HAP-1 (cell line): ENCODE measurements around the gene GOLGA2.
A peak's percentile ranks its signal among the peaks of the same experiment; 100 is the strongest.

ENCODE experiments used
- DNase-seq, 2 experiments: peaks; one replicate each; pipeline ENCODE4 v3.0.0-alpha.2; 2016 to 2020; ENCODE audit warnings: low spot score in 2 of 2
- H3K27me3 ChIP-seq: fragments of 250-450 bp; sonication (Bioruptor Pico); 2 replicates; pipeline ENCODE4 v1.5.1; 2020; ENCODE audit warnings: low read depth, mild to moderate bottlenecking, moderate library complexity
- H3K36me3 ChIP-seq: fragments of 250-450 bp; sonication (Bioruptor Pico); replicated peaks from 2 replicates; pipeline ENCODE4 v1.5.1; 2020; ENCODE audit warnings: mild to moderate bottlenecking
- H3K4me1 ChIP-seq: fragments of 250-450 bp; sonication (Bioruptor Pico); 2 replicates; pipeline ENCODE4 v1.5.1; 2020; ENCODE audit warnings: mild to moderate bottlenecking
- H3K4me3 ChIP-seq: fragments of 250-450 bp; sonication (Bioruptor Pico); 2 replicates; pipeline ENCODE4 v1.5.1; 2020; ENCODE audit warnings: mild to moderate bottlenecking, moderate library complexity
- H3K9me3 ChIP-seq: fragments of 250-450 bp; sonication (Bioruptor Pico); 2 replicates; pipeline ENCODE4 v1.5.1; 2020; ENCODE audit warnings: mild to moderate bottlenecking, moderate library complexity
- in situ Hi-C: fragments of 300-500 bp; cut with MboI; formaldehyde crosslinking; loops from 3 replicates; pipeline ENCODE4 v1.14.3; 2020; ENCODE audit warnings: low sequenced_read_pairs, inconsistent platforms, mixed read lengths

Gene GOLGA2, protein sequence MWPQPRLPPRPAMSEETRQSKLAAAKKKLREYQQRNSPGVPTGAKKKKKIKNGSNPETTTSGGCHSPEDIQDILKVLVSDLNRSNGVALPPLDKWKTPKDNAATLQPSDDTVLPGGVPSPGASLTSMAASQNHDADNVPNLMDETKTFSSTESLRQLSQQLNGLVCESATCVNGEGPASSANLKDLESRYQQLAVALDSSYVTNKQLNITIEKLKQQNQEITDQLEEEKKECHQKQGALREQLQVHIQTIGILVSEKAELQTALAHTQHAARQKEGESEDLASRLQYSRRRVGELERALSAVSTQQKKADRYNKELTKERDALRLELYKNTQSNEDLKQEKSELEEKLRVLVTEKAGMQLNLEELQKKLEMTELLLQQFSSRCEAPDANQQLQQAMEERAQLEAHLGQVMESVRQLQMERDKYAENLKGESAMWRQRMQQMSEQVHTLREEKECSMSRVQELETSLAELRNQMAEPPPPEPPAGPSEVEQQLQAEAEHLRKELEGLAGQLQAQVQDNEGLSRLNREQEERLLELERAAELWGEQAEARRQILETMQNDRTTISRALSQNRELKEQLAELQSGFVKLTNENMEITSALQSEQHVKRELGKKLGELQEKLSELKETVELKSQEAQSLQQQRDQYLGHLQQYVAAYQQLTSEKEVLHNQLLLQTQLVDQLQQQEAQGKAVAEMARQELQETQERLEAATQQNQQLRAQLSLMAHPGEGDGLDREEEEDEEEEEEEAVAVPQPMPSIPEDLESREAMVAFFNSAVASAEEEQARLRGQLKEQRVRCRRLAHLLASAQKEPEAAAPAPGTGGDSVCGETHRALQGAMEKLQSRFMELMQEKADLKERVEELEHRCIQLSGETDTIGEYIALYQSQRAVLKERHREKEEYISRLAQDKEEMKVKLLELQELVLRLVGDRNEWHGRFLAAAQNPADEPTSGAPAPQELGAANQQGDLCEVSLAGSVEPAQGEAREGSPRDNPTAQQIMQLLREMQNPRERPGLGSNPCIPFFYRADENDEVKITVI

DNA sequence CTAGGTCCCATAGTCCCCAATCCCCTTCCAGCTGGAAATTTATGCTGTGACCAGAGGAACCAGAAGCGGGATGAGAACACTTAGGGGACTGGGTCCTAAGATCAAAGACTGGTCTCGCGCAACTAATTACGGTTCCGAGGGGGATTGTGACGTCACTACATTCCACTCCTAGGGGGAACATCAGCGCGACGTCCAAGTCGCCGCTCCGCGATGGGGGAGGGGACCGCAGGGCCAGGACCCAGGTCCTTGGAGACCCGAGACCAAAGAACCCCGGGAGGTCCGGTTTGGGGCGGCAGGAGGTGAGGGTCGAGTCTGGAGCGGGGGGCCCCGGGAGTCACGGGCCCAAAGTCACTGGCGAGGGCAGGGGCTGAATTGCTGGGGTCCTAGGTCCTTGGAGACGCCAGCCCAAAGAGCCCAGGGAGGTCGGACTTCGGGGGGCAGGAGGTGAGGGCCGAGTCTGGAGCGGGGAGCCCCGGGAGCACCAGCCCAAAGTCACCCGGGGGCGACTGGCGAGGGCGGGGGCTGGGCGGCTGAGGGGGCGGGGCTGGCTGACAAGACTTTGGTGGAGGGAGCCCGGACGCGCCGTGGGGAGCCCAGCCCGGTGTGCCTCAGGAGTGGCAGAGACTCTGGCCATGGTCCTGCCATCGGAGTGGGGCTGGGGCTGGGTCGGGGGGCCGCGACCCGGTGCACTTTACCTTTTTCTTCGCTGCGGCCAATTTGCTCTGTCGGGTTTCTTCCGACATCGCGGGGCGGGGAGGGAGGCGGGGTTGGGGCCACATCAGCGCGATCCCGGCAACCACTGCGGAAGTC, at the start of gene GOLGA2:
GOLGA2 (minus strand) TSS at position 810 of the 810 bp plus-strand sequence; CDS start at position 779, 31 bp downstream.
- Histone ChIP-seq H3K36me3 (peaks cover 4% of the 10 kb centered on the region; the same call in 1 of the 2 replicates), H3K4me1 (0 out of 2 replicates have a peak, but pooled peaks cover 5% of the 10 kb centered on the region), H3K9me3 (no peaks in the 10 kb centered on the region), H3K27me3 (no peaks in the 10 kb centered on the region), H3K4me3 (peak within 1 kb of the TSS; percentile 87)
- in situ Hi-C loops, result no loop called here
- DNase-seq, result peak; percentile 7 to 49

DNA sequence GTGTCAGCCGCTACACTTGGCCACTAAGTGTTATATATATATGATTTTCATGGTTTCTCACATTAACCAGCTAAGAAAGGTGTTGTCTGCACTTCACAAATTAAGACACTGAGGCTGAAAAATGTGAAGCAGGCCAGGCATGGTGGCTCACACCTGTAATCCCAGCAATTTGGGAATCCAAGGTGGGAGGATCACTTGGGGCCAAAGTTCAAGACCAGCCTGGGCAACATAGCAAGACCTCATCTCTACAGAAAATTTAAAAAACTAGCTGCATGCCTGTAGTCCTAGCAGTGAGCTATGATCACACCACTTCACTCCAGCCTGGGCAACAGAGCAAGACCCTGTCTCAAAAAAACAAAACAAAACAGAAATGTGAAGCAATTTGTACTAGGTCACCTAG, 48.6 kb upstream of the GOLGA2 start:
- Histone ChIP-seq H3K27me3 (no peaks in the 10 kb centered on the region), H3K9me3 (no peaks in the 10 kb centered on the region), H3K4me1 (no peaks in the 10 kb centered on the region), H3K4me3 (no peak overlapping the region; the same call in 1 of the 2 replicates), H3K36me3 (peaks cover 33% of the 10 kb centered on the region)
- in situ Hi-C loops, result no loop called here
- no peak for DNase-seq

DNA sequence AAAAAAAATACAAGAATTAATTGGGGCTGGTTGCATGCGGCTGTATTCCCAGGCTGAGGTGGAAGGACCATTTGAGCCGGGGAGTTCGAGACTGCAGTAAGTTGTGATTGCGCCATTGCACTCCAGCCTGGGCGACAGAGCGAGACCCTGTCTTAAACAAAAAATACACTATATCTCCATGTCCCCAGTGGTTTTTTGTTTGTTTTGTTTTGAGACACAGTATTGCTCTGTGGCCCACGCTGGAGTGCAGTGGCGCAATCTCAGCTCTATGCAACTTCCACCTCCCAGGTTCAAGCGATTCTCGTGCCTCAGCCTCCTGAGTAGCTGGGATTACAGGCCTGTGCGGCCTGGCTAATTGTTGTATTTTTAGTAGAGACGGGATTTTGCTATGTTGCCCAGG, 48.0 kb upstream of the GOLGA2 start:
- Histone ChIP-seq H3K4me1 (no peaks in the 10 kb centered on the region), H3K9me3 (no peaks in the 10 kb centered on the region), H3K4me3 (peak overlapping the region; percentile 88), H3K36me3 (peaks cover 33% of the 10 kb centered on the region), H3K27me3 (no peaks in the 10 kb centered on the region)
- DNase-seq, result no peak
- in situ Hi-C loops, result no loop called here

DNA sequence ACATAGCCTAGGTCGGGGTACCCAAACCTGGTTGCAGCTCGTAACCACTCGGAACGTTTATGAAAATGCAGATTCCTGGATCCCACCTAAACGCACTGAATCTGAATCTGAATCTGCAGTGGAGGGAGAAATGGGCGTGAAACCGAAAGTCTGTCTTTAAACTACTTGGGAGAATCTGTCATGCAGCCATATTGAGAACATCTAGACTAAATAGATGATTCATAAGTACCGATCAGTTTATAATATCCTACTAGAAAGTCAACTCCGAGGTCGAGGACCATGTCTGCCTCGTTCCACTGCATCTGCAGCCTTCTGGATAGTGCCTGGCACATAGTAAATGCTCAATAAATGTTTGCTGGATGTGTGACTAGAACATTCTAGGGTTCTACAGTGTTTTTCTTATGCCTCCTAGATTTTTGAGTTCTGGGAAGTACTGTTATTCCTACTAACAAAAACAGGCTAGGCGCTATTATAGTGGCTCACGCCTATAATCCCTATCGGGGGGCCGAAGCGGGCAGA, 47.5 kb upstream of the GOLGA2 start:
- in situ Hi-C loops, result no loop called here
- H3K4me1 ChIP-seq, result no peaks in the 10 kb centered on the region
- peak overlapping the region; percentile 88 for H3K4me3 ChIP-seq
- no peaks in the 10 kb centered on the region for H3K27me3 ChIP-seq
- peaks cover 36% of the 10 kb centered on the region for H3K36me3 ChIP-seq
- H3K9me3 ChIP-seq, result no peaks in the 10 kb centered on the region
- no peak for DNase-seq

DNA sequence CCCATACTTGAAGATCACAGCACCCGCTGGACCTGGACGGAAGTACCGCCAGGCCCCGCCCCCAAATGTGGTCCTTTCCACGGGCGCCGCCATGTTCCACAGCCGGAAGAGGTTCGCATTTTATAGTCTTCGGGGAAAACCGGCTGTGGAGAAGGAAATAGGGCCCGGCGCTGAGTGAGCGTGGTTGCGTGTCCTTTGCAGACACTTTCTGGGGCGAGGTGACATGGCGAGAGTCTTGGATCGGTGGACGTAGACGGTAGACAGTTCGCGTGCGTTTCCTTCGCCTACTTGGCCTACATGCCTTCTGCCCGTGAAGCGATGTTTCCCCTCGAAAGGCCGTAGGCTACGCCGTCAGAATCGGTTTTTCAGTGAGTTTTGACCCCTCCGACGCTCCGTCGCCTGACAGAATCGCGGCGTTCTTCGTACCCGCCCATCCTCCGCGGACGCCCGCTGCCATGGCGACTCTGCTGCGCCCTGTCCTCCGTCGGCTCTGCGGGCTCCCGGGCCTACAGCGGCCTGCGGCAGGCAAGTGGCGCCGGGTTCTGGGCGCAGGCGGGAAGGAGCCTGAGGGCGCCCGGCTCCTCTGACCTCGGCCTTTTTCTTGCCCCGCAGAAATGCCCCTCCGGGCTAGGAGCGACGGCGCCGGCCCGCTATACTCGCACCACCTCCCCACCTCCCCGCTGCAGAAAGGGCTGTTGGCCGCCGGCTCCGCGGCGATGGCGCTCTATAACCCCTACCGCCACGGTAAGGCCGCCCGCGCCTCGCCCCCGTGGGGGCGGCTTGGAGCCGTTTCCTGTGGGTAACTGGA, 46.8 kb upstream of the GOLGA2 start, which contains the start of the genes COQ4 and TRUB2:
COQ4 (plus strand) TSS at position 436 of the 808 bp plus-strand sequence; CDS start at position 456, 20 bp downstream.
TRUB2 (minus strand) TSS at position 44 of the 808 bp plus-strand sequence; CDS start at position 5, 39 bp downstream.
- peaks cover 33% of the 10 kb centered on the region for H3K36me3 ChIP-seq
- H3K27me3 ChIP-seq, result no peaks in the 10 kb centered on the region
- H3K4me1 ChIP-seq, result no peaks in the 10 kb centered on the region
- in situ Hi-C loops, result no loop called here
- H3K4me3 ChIP-seq, result peak within 1 kb of the TSS; percentile 88
- no peaks in the 10 kb centered on the region for H3K9me3 ChIP-seq
- DNase-seq, result peak; percentile 89 to 97

DNA sequence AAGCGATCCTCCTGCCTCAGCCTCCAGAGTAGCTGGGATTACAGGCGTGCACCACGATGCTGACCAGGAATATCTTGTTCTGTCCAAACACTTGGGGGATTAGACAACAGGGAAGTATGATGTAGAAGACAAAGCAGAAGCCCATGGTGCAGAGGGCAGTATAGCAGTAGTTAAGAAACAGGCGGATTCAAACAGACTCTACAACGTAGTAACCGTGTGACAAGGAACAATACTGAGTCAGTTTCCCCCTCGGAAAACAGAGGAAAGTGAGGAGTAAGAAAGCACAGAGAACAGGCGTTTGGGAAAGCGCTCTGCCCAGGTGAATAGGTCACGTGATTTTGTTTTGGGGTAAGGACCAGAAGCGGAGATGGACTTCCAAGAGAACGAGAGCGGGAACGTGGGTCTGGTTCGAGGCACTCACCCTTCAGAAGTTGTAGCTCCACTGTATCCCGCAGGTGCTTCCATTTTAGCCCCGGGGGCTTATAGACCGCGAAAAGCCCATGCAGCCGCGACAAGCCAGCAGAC, 46.1 kb upstream of the GOLGA2 start:
- DNase-seq, result no peak
- Histone ChIP-seq H3K36me3 (peaks cover 31% of the 10 kb centered on the region), H3K9me3 (no peaks in the 10 kb centered on the region), H3K4me3 (peak overlapping the region; percentile 88), H3K4me1 (no peaks in the 10 kb centered on the region), H3K27me3 (no peaks in the 10 kb centered on the region)
- in situ Hi-C loops, result no loop called here

DNA sequence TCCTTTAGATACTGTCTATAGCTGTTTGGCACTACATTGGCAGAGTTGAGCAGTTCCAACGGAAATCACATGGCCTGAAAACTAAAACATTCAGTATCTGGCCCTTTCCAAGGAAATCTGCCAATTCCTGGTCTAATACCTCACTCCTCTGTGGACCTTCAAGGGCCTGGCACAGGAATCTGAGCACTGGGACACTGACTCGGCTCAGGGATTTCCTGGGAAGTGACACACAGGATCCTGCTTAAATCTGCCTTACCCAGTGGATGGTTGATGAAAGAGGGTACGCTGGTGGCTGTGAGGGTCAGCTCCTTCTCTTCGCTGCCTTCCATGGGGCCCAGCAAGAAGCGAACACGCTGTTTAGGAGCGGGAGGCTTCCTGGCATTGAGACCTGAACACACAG, 45.5 kb upstream of the GOLGA2 start:
- DNase-seq, result no peak
- Histone ChIP-seq H3K9me3 (no peaks in the 10 kb centered on the region), H3K4me3 (peak overlapping the region; percentile 88), H3K36me3 (peaks cover 35% of the 10 kb centered on the region), H3K27me3 (no peaks in the 10 kb centered on the region), H3K4me1 (no peaks in the 10 kb centered on the region)
- in situ Hi-C loops, result no loop called here

DNA sequence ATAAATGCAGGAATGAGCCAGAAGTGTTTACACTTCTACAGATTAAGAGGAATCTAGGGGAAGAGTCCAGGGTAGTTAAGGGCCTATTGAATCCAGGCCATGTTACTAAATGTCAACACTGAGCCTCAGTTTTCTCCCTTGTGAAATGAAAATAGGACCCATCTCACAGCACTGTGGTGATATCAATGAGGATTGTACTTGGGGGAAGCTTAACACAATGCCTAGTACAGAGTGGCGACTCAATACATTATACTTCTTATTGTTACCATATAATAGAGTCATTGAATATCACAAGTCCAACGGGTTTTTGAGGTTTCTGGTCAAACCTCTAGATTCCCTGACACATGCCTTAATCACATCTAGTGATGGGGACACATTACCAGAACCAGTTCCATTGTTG, 41.8 kb upstream of the GOLGA2 start:
- Histone ChIP-seq H3K4me3 (no peak overlapping the region), H3K27me3 (no peaks in the 10 kb centered on the region), H3K36me3 (peaks cover 24% of the 10 kb centered on the region), H3K9me3 (no peaks in the 10 kb centered on the region), H3K4me1 (no peaks in the 10 kb centered on the region)
- DNase-seq, result no peak
- in situ Hi-C loops, result no loop called here

DNA sequence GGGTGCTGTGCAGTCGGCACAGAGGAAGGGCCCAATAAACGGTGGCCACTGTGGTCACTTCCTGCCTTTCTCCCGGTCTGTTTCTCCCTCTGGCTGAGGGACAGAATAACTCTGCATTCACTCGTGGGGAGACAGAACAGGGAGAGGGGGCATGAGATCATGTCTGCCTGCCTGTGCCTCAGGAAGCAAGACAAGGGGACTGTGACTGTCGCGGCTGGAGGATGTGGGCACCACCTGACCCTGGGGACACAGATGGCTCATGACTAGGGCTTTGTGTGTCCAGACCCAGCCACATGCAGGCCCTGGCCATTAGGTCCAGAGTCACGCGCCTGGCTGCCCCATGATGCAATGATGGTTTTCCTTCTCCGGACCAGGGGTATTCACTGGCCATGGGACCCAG, 40.6 kb upstream of the GOLGA2 start:
- H3K4me1 ChIP-seq, result no peaks in the 10 kb centered on the region
- H3K9me3 ChIP-seq, result no peaks in the 10 kb centered on the region
- in situ Hi-C loops, result no loop called here
- no peaks in the 10 kb centered on the region for H3K27me3 ChIP-seq
- DNase-seq, result no peak
- peaks cover 24% of the 10 kb centered on the region for H3K36me3 ChIP-seq
- no peak overlapping the region for H3K4me3 ChIP-seq

DNA sequence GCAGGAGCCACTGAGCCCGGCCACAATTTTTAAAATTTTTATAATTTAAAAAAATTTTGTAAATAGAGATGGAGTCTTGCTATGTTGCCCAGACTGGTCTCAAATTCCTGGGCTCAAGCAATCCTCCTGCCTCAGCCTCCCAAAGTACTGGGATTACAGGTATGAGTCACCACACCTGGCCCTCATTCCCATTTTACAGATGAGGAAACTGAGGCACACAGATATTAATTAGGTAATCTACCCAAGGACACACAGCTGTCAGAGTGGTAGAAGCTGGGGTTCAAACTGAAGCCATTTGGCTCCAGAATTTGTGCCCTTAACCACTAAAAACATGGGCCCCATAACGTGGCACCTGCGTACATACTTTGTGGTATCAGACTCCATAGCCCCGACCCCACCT, 38.9 kb upstream of the GOLGA2 start:
- Histone ChIP-seq H3K36me3 (peaks cover 41% of the 10 kb centered on the region), H3K27me3 (no peaks in the 10 kb centered on the region), H3K4me1 (no peaks in the 10 kb centered on the region), H3K9me3 (no peaks in the 10 kb centered on the region), H3K4me3 (no peak overlapping the region)
- in situ Hi-C loops, result no loop called here
- no peak for DNase-seq

DNA sequence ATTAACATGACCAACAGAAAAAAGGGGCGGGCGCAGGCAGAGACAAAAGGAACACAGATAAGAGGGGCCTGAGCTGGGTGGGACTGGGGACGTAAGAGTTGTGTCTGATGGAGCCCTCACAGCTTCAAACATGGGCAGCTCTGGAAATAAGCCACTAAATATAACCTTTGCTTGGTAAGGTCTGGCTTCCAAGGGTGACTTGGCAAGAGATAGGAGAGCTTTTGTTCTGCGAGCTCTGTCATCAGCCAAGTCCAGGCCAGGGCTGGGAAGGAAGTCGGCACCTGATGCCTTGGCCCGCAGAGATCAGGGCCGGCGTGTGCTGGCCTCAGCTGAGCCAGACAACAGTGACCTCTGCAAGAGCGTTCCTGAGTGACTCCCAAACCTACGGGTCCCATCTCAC, 34.7 kb upstream of the GOLGA2 start:
- Histone ChIP-seq H3K4me1 (no peaks in the 10 kb centered on the region), H3K4me3 (no peak overlapping the region), H3K36me3 (peaks cover 34% of the 10 kb centered on the region), H3K27me3 (no peaks in the 10 kb centered on the region), H3K9me3 (no peaks in the 10 kb centered on the region)
- in situ Hi-C loops, result no loop called here
- no peak for DNase-seq

DNA sequence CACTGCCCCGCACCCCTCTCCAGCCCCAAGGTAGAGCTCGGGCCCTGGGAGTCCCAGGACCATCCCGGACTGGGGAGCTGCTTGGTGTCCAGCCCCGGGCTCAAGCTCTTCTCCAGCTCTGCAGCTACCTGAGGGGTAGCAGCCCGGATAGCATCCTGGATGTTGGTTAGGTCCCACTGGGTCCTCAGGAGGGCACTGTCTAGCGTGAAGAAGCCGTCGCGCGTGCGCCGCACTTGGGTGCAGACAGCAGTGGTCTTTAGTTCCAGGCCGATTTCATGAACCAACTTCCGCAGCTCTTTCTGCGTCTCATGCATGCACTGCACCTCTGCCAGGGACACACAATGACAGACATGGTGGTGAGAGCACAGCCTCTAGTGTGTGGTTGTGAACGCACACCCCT, 33.7 kb upstream of the GOLGA2 start:
- in situ Hi-C loops, result no loop called here
- Histone ChIP-seq H3K4me3 (no peak overlapping the region), H3K4me1 (peaks cover 5% of the 10 kb centered on the region), H3K9me3 (no peaks in the 10 kb centered on the region), H3K36me3 (peaks cover 30% of the 10 kb centered on the region), H3K27me3 (no peaks in the 10 kb centered on the region)
- no peak for DNase-seq
